ENCODE measurements around the gene TMPRSS2.

DNA sequence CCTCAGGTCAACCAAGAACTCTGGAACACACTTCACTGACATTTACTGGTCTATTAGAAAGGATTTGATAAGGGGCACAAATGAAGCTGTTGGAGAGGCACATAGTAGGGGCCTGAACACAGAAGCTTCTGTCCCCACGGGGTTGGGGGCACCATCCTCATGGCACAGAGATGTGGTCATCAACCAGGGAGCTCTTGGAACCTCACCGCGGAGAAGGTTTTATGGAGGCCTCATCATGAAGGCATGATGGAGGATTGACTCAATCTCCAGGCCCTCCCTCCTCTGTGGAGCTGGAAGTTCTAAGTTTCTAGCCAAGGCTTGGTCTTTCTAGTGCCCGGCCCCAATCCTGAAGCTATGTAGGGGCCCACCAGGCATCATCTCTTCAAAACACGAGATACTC is 58.3 kb downstream of the TMPRSS2 start:
- TF ChIP-seq, protein P1, sequence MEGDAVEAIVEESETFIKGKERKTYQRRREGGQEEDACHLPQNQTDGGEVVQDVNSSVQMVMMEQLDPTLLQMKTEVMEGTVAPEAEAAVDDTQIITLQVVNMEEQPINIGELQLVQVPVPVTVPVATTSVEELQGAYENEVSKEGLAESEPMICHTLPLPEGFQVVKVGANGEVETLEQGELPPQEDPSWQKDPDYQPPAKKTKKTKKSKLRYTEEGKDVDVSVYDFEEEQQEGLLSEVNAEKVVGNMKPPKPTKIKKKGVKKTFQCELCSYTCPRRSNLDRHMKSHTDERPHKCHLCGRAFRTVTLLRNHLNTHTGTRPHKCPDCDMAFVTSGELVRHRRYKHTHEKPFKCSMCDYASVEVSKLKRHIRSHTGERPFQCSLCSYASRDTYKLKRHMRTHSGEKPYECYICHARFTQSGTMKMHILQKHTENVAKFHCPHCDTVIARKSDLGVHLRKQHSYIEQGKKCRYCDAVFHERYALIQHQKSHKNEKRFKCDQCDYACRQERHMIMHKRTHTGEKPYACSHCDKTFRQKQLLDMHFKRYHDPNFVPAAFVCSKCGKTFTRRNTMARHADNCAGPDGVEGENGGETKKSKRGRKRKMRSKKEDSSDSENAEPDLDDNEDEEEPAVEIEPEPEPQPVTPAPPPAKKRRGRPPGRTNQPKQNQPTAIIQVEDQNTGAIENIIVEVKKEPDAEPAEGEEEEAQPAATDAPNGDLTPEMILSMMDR (IDR thresholded peaks at IDR 0.05), result no peak
- TF ChIP-seq POLR2A (IDR thresholded peaks at IDR 0.05), result no peak
